ENCODE data around the gene CCDC50.

DNA sequence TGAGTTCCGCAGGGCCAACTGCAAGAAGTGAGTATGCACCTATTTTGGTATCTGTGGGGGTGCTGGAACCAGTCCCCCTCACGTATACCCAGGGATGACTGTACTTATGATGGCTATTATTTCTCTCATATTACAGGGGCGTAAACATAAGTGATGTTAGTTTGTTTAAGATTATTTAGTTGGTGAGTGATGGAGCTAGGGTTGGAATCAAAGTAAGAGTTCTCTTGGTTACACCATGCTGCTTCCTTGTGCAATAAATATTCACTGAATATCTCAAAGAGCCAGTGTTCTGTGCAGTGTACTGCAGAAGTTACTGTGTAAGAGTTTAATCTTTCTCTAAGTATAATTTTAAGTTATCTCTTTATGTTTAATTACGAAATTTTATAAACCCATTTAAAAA, 13.9 kb downstream of the CCDC50 start:
- TF ChIP-seq, protein P1, sequence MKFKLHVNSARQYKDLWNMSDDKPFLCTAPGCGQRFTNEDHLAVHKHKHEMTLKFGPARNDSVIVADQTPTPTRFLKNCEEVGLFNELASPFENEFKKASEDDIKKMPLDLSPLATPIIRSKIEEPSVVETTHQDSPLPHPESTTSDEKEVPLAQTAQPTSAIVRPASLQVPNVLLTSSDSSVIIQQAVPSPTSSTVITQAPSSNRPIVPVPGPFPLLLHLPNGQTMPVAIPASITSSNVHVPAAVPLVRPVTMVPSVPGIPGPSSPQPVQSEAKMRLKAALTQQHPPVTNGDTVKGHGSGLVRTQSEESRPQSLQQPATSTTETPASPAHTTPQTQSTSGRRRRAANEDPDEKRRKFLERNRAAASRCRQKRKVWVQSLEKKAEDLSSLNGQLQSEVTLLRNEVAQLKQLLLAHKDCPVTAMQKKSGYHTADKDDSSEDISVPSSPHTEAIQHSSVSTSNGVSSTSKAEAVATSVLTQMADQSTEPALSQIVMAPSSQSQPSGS (IDR thresholded peaks at IDR 0.05; ENCODE audit: low read length) = no peak
- no peak for TF ChIP-seq POLR2AphosphoS5 (IDR thresholded peaks at IDR 0.05; ENCODE audit: low read depth, low read length)
- no peak for TF ChIP-seq SIN3A (conservative IDR thresholded peaks at IDR 0.05 in 1 of 2, IDR thresholded peaks at IDR 0.05 in 1 of 2; ENCODE audit: low read depth in 1 of 2, low read length in 2 of 2)
- TF ChIP-seq CEBPB (IDR thresholded peaks at IDR 0.05; ENCODE audit: low read depth, low read length) = no peak
- TF ChIP-seq POLR2A (IDR thresholded peaks at IDR 0.05; ENCODE audit: control extremely low read depth in 1 of 2, low read depth in 2 of 2, low read length in 2 of 2) = no peak
- TF ChIP-seq EZH2 (IDR thresholded peaks at IDR 0.05; ENCODE audit: low read depth, low read length, severe bottlenecking) = no peak

Data from H1 (cell line).